Fibroblast of villous mesenchyme (primary cell): Measurements from ENCODE around the gene FTO. TPM values are rescaled to one million over a fixed set of nuclear protein-coding genes. Genes with fewer than 3 reads are reported as not detected.

Experiments used
- DNase-seq: peaks from one replicate; pipeline ENCODE4 v3.0.0-alpha.2; 2010; ENCODE audit warnings: low read depth
- H3K4me3 ChIP-seq: 2 replicates; pipeline ENCODE4 v1.5.1; 2011; ENCODE audit warnings: low read depth, mild to moderate bottlenecking, low read length
- total RNA-seq: library from RNA; depleted of rRNA; stranded (reverse); fragments of >200 nt; gene quantifications from 2 replicates; pipeline ENCODE4 v1.2.3, GENCODE V29; 2012
- TF ChIP-seq, protein P1 (sequence below): IDR thresholded peaks from 2 replicates; pipeline ENCODE4 v1.5.1; 2012; ENCODE audit warnings: low read depth, mild to moderate bottlenecking, low read length; ENCODE audit not compliant: insufficient read depth

The FTO gene
- total RNA-seq, 1 donor = 157 TPM

DNA sequence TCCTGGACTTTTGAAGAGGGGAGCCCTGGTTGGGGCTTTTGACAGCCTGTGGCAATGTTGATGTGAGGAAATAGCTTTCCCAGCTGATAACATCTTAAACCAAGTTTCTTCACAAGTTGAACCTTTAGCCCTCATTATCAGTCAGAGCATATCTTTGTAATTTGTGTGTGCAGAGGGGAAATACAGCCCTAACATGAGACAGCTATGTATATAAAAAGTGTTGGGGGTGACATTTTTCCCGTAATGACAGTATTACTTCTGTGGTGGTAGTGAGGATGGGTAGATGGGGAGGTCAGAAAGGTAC lies 221.1 kb downstream of the FTO start:
- peak; percentile 67 for DNase-seq
- H3K4me3 ChIP-seq = no peak overlapping the region
- TF ChIP-seq, protein P1, sequence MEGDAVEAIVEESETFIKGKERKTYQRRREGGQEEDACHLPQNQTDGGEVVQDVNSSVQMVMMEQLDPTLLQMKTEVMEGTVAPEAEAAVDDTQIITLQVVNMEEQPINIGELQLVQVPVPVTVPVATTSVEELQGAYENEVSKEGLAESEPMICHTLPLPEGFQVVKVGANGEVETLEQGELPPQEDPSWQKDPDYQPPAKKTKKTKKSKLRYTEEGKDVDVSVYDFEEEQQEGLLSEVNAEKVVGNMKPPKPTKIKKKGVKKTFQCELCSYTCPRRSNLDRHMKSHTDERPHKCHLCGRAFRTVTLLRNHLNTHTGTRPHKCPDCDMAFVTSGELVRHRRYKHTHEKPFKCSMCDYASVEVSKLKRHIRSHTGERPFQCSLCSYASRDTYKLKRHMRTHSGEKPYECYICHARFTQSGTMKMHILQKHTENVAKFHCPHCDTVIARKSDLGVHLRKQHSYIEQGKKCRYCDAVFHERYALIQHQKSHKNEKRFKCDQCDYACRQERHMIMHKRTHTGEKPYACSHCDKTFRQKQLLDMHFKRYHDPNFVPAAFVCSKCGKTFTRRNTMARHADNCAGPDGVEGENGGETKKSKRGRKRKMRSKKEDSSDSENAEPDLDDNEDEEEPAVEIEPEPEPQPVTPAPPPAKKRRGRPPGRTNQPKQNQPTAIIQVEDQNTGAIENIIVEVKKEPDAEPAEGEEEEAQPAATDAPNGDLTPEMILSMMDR = no peak

DNA sequence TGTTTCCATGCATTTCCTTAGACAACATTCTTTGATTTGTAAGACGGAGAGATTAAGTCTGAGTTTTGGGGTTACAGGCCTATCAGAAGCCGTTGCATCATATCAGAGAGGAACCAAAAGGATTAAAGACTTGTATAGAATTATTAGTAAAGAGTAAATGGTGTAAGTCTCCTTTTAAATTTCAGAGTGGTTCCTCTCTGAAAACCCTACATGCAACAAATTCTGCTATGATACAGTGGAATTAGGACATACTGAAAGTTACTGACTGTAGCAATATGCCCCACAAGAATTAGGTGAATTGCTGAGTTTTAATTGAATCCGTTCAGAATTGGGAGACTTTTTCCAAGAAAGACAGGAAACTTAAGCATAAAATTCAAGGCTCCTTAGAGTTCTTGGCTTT lies 221.6 kb downstream of the FTO start:
- H3K4me3 ChIP-seq = no peak overlapping the region
- TF ChIP-seq, protein P1 = no peak
- DNase-seq = no peak

DNA sequence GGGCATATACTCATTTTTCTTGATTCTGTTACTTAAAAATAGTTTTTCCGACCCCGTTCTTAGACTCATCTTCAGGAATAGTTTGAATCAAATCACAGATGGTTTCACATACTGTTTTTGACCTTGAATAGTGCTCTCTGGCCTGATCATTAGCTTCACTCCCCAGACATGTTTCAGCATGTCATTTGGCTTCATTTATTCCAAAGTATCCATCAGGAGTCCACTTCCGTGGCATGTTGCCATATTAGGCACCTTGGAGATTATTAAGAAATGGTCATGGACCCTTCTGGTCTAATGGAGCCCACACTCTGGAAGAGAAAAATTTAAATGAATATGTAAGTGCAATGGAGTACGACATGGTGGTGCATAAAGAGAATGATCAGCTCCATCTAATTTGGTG lies 222.3 kb downstream of the FTO start:
- TF ChIP-seq, protein P1 = no peak
- no peak overlapping the region for H3K4me3 ChIP-seq
- DNase-seq = no peak

DNA sequence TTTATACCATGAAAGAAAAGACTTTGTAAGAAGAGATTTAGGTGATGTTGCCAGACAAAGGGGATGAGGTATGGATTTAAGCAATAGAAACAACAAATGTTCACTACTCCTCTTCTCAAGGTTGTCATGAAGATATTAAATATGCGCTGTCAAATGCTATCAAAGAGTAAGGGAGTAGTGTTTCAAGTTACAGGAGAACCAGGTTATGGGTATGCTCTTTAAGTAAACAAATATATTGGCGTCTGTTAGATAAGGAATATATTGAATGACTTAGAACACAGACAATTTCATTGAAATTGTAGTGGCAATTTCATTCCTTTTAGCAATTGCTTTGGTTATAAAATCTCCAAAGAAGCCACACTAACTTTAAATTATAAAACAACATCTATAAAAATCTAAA lies 229.0 kb downstream of the FTO start:
- no peak for DNase-seq
- H3K4me3 ChIP-seq = no peak overlapping the region
- TF ChIP-seq, protein P1 = no peak

DNA sequence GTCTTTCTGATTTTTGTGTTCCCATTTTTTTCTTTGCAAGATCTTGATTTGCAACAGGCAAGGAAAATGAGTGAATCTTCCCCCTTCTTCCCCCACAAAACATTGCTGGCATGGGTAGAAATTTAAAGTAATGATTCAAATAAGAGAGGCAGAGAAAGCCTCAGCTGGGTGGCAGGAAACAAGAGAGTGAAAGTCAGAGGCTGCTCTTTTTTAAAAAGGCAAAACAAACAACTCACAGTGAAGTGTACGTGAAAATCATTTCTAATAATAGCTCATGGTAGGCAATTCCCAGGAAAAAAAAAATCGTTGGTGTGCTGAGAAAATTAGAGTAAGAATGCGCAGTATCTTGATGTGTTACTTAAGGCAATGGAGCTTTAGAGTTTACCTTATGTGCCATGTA lies 229.5 kb downstream of the FTO start:
- TF ChIP-seq, protein P1 = no peak
- H3K4me3 ChIP-seq = no peak overlapping the region
- no peak for DNase-seq

DNA sequence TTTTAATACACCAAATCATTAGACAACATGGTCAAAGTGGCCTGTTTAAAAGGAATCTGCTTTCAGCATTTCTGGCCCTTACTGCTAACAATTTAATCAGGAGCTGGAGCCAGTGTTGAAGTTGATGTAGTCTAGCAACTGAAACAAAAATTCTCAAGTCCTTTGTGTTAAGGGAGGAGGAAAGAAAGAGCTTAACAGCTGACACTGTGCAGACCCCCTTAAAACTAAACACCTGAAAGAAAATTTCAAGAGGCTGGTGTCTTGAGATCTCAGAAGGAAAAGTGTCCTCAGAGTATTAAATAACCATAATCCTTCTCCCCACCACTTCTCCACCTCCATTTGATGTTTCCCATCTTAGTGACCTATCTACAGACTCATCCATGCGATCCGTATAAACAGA lies 232.1 kb downstream of the FTO start:
- TF ChIP-seq, protein P1 = no peak
- no peak for DNase-seq
- H3K4me3 ChIP-seq = no peak overlapping the region

DNA sequence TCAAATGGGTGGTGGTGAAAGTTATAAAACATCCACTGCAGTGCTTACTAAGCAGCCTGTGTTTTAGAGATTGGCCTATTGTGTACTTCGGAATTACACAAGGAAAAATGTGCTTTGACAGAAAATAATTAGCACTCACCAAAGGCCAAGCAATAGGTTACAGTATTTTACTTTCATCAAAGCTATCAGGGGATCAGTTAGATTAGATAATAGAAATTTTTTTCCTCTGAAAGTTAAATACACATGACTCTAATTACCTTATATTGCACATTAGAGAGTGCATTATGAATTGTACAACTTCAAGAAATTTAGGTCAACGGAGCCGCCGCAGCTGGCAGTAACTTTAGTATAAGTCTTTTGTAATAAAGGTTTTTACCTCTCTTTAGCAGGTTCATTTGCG lies 232.6 kb downstream of the FTO start:
- TF ChIP-seq, protein P1 = no peak
- no peak overlapping the region for H3K4me3 ChIP-seq
- no peak for DNase-seq
